Hematopoietic multipotent progenitor cell treated with erythropoietin and hydrocortisone succinate and interleukin-3 and kit ligand, for 15 days (in vitro differentiated cells): Measurements from ENCODE around the gene XRCC5.
A peak's percentile ranks its signal among the peaks of the same experiment; 100 is the strongest.

ENCODE experiments used
- DNase-seq: peaks from one replicate; pipeline ENCODE4 v3.0.0-alpha.2; 2015; ENCODE audit warnings: low spot score

The XRCC5 gene

GRCh38 chr2:216159144-216159543, 50.0 kb downstream of the XRCC5 start:
- DNase-seq, result no peak

- no peak for DNase-seq
These were observed 50.5 kb downstream of the XRCC5 start for GRCh38 chr2:216159646-216160045.

- DNase-seq, result no peak
These were observed 51.6 kb downstream of the XRCC5 start for GRCh38 chr2:216160786-216161185.

- DNase-seq, result no peak
These were observed 52.8 kb downstream of the XRCC5 start for GRCh38 chr2:216161967-216162366.

GRCh38 chr2:216163518-216163917, 54.4 kb downstream of the XRCC5 start:
- no peak for DNase-seq

- DNase-seq, result no peak
These were observed 54.9 kb downstream of the XRCC5 start for GRCh38 chr2:216164087-216164486.

- DNase-seq, result no peak
These were observed 55.4 kb downstream of the XRCC5 start for GRCh38 chr2:216164576-216164975.

- DNase-seq, result no peak
These were observed 56.6 kb downstream of the XRCC5 start for GRCh38 chr2:216165711-216166110.

GRCh38 chr2:216169087-216169486, 59.9 kb downstream of the XRCC5 start:
- DNase-seq, result no peak

GRCh38 chr2:216170076-216170763, 61.1 kb downstream of the XRCC5 start:
- DNase-seq, result no peak

- no peak for DNase-seq
These were observed 61.9 kb downstream of the XRCC5 start for GRCh38 chr2:216171011-216171410.

- no peak for DNase-seq
These were observed 63.3 kb downstream of the XRCC5 start for GRCh38 chr2:216172493-216172892.

GRCh38 chr2:216179015-216179414, 69.9 kb downstream of the XRCC5 start:
- no peak for DNase-seq

GRCh38 chr2:216181351-216181750, 72.2 kb downstream of the XRCC5 start:
- DNase-seq, result no peak

- DNase-seq, result no peak
These were observed 72.9 kb downstream of the XRCC5 start for GRCh38 chr2:216181953-216182461.

- no peak for DNase-seq
These were observed 74.3 kb downstream of the XRCC5 start for GRCh38 chr2:216183462-216183861.

- DNase-seq, result peak; percentile 32
These were observed 79.4 kb downstream of the XRCC5 start for GRCh38 chr2:216188559-216188850.

GRCh38 chr2:216188956-216189355, 79.8 kb downstream of the XRCC5 start:
- no peak for DNase-seq

GRCh38 chr2:216189410-216189809, 80.3 kb downstream of the XRCC5 start:
- no peak for DNase-seq

GRCh38 chr2:216192181-216192580, 83.0 kb downstream of the XRCC5 start:
- no peak for DNase-seq

GRCh38 chr2:216192931-216193330, 83.8 kb downstream of the XRCC5 start:
- DNase-seq, result no peak

GRCh38 chr2:216194013-216194412, 84.9 kb downstream of the XRCC5 start:
- DNase-seq, result no peak

GRCh38 chr2:216194561-216194960, 85.4 kb downstream of the XRCC5 start:
- DNase-seq, result no peak

GRCh38 chr2:216195565-216196029, 86.4 kb downstream of the XRCC5 start:
- DNase-seq, result peak; percentile 21
